ENCODE results near the gene RSPH1. TPM values are rescaled to one million over a fixed set of nuclear protein-coding genes. Genes with fewer than 3 reads are reported as not detected.

The RSPH1 gene
- total RNA-seq, 1 experiment from 2014 or later, result 0.31 TPM

DNA sequence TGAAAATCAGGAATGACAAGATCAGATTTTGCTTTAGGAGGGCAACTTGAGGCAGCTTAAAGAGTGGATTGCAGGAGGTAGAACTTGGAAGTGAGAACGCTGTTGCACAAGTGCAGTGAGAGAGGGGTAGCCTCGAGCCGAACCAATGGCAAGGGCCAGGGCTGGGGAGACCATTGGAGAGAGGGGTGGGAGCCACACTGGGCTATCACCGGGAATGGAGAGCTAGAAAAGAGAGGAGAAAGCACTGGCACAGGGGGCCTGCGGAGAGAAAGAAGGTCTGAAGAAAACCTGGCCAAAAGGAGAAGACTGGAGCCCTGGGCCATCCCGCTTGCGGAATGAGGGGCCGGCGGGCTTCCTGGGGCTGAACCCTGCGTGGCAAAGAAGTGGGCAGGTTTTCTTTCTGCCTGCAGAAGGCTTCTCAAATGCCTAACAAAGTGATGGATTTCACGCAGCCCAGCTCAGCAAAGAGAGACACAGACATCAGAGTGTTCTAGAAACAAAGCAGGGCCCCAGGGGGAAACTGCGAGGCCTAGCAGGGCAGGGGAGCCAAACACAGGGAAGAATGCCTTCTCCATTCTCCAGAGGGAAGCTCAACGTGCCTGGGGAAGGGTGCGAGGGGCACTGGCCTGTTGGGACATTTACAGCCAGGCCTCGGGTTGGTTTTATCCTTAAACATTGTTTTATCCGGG lies 16.5 kb upstream of the RSPH1 start:
- no peak for DNase-seq
- Histone ChIP-seq H3K4me2 (ENCODE audit: insufficient read depth, insufficient read length, low read length) (no peak overlapping the region), H2AFZ (ENCODE audit: low read length) (no peak overlapping the region)

More for the DNA sequence above, 16.5 kb upstream of the RSPH1 start:
- Histone ChIP-seq H3K27me3 (ENCODE audit: insufficient read depth, low read length) (no peaks in the 10 kb centered on the region), H2BK15ac (ENCODE audit: low read depth, low read length) (no peak overlapping the region), H4K20me1 (ENCODE audit: control insufficient read depth, insufficient read depth, insufficient read length) (no peaks in the 10 kb centered on the region), H3K4me1 (ENCODE audit: insufficient read depth, low read length) (peaks cover 9% of the 10 kb centered on the region; the same call in 1 of the 2 replicates), H4K91ac (ENCODE audit: insufficient read length, low read depth, low read length) (no peak overlapping the region), H3K9ac (ENCODE audit: extremely low read depth, insufficient read length, low read length) (no peak overlapping the region), H2BK12ac (ENCODE audit: insufficient read length, low read depth, low read length) (no peak overlapping the region), H3K79me1 (ENCODE audit: insufficient read depth, low read depth, low read length, poor library complexity, severe bottlenecking) (no peaks in the 10 kb centered on the region), H3K23ac (ENCODE audit: insufficient read length, low read depth, low read length) (no peak overlapping the region), H3K27ac (ENCODE audit: insufficient read length, low read depth, low read length) (no peak overlapping the region), H3K9me3 (ENCODE audit: control insufficient read depth, low read depth, low read length) (no peaks in the 10 kb centered on the region), H3T11ph (ENCODE audit: low read length) (no peak overlapping the region), H4K5ac (ENCODE audit: insufficient read length, low read depth, low read length) (no peak overlapping the region), H3K23me2 (ENCODE audit: insufficient read length, low read depth, low read length, poor library complexity, severe bottlenecking) (peaks cover 10% of the 10 kb centered on the region), H3K4ac (ENCODE audit: low read depth, low read length) (no peak overlapping the region), H2AK5ac (ENCODE audit: insufficient read length, low read length) (no peak overlapping the region), H2BK20ac (ENCODE audit: low read depth, low read length, poor library complexity, severe bottlenecking) (no peak overlapping the region), H3K18ac (ENCODE audit: insufficient read length, low read depth, low read length) (no peak overlapping the region), H4K8ac (replicated peaks; ENCODE audit: insufficient read length, low read depth, low read length) (no peak overlapping the region), H2BK120ac (ENCODE audit: low read depth, low read length, poor library complexity, severe bottlenecking) (no peak overlapping the region), H3K14ac (ENCODE audit: insufficient read depth, low read length) (no peak overlapping the region), H3K56ac (ENCODE audit: insufficient read length, low read depth, low read length) (no peak overlapping the region), H3K79me2 (ENCODE audit: insufficient read depth, low read length) (no peaks in the 10 kb centered on the region), H2BK5ac (ENCODE audit: insufficient read length, low read length) (no peak overlapping the region)
- TF ChIP-seq, protein P1, sequence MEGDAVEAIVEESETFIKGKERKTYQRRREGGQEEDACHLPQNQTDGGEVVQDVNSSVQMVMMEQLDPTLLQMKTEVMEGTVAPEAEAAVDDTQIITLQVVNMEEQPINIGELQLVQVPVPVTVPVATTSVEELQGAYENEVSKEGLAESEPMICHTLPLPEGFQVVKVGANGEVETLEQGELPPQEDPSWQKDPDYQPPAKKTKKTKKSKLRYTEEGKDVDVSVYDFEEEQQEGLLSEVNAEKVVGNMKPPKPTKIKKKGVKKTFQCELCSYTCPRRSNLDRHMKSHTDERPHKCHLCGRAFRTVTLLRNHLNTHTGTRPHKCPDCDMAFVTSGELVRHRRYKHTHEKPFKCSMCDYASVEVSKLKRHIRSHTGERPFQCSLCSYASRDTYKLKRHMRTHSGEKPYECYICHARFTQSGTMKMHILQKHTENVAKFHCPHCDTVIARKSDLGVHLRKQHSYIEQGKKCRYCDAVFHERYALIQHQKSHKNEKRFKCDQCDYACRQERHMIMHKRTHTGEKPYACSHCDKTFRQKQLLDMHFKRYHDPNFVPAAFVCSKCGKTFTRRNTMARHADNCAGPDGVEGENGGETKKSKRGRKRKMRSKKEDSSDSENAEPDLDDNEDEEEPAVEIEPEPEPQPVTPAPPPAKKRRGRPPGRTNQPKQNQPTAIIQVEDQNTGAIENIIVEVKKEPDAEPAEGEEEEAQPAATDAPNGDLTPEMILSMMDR (conservative IDR thresholded peaks at IDR 0.05), result no peak
- Mint-ChIP-seq H3K27ac (peak overlapping the region in 1 of 3 experiments; percentile 61; a peak in 2 of 7 replicates), H3K4me1 (peaks cover 39% of the 10 kb centered on the region in 2 experiments), H3K27me3 (ENCODE audit: low read depth) (peaks cover 7% of the 10 kb centered on the region), H3K9me3 (no peaks in the 10 kb centered on the region; a peak in 1 of 5 replicates), H3K4me3 (peak overlapping the region; percentile 15 to 78; a peak in 4 of 5 replicates), H3K36me3 (ENCODE audit: insufficient read depth in 1 of 3, low read depth in 3 of 3) (peaks cover 0 to 9% (median 0%) of the 10 kb centered on the region in 3 experiments; a peak in 3 of 7 replicates)
- WGBS (ENCODE audit: extremely low coverage, insufficient read length, low lambda C conversion rate), result no CpG with 5 or more reads among the region's 16 CpGs

Measured in H9 (cell line).